B cell (primary cell): ENCODE results near the gene MYMX. TPM values are rescaled to one million over a fixed set of nuclear protein-coding genes. Genes with fewer than 3 reads are reported as not detected.
A peak's percentile ranks its signal among the peaks of the same experiment; 100 is the strongest.

Experiments
- ATAC-seq: fragments of 200-7000 bp; cut with Tn5 transposase; one replicate; pipeline ENCODE4 v1.10.0; 2021; ENCODE audit warnings: low read depth, mild to moderate bottlenecking, moderate number of reproducible peaks, moderate library complexity
- CTCF ChIA-PET: fragments of 350-600 bp; sonication (Branson Sonifier 250); formaldehyde crosslinking; loops from one replicate; lab custom pipeline; 2021; ENCODE audit warnings: antibody characterized with exemption, inconsistent platforms; lab: Charles Lee
- POLR2A ChIA-PET: fragments of 350-600 bp; sonication (Branson Sonifier 250); formaldehyde crosslinking; loops from one replicate; lab custom pipeline; 2021; ENCODE audit warnings: antibody characterized with exemption; lab: Charles Lee
- DNase-seq: peaks from one replicate; pipeline ENCODE4 v3.0.0; 2013
- H2AFZ ChIP-seq: 2 replicates; pipeline ENCODE4 v1.6.1; 2012; ENCODE audit warnings: mild to moderate bottlenecking, low read depth, low read length; ENCODE audit not compliant: insufficient read depth, poor library complexity, severe bottlenecking
- H3K27ac ChIP-seq, 2 donors: 1 replicate in 1 of 2; 2 replicates in 1 of 2; pipeline ENCODE4 v1.5.1; 2012 to 2013; ENCODE audit warnings: low read length in 2 of 2, mild to moderate bottlenecking in 2 of 2, moderate library complexity in 1 of 2
- H3K27me3 ChIP-seq, 4 experiments: fragments of 200-600 bp in 1 of 4; sonication (generic) in 1 of 4; replicated peaks in 1 of 4; 1 replicate in 2 of 4; 2 replicates in 2 of 4; pipeline versions ENCODE4 v1.6.1 to v1.7.0; 2013 to 2016; ENCODE audit warnings: low read length in 3 of 4, mild to moderate bottlenecking in 2 of 4, mixed read lengths in 1 of 4, moderate library complexity in 1 of 4; ENCODE audit not compliant: insufficient read depth in 4 of 4, control insufficient read depth in 3 of 4; ENCODE audit errors: control extremely low read depth in 1 of 4
- H3K36me3 ChIP-seq, 2 experiments: replicated peaks in 1 of 2; 1 replicate in 1 of 2; 2 replicates in 1 of 2; pipeline versions ENCODE4 v1.6.1 to v1.7.1; 2013; ENCODE audit warnings: low read length in 1 of 2; ENCODE audit not compliant: insufficient read depth in 2 of 2, control insufficient read depth in 1 of 2; ENCODE audit errors: control extremely low read depth in 1 of 2, extremely low read depth in 1 of 2
- H3K4me1 ChIP-seq, 2 donors: fragments of 200-600 bp in 1 of 2; sonication (generic) in 1 of 2; 1 replicate in 1 of 2; 2 replicates in 1 of 2; pipeline versions ENCODE4 v1.5.1 to v1.6.1; 2013 to 2017; ENCODE audit warnings: low read length in 2 of 2; ENCODE audit not compliant: control insufficient read depth in 2 of 2, insufficient read depth in 2 of 2
- H3K4me2 ChIP-seq: replicated peaks from 2 replicates; pipeline ENCODE3; 2012; ENCODE audit warnings: mild to moderate bottlenecking, low read depth, low read length; ENCODE audit not compliant: poor library complexity, severe bottlenecking
- H3K4me3 ChIP-seq, 5 experiments: fragments of 200-600 bp in 1 of 5; sonication (generic) in 1 of 5; 1 replicate in 3 of 5; 2 replicates in 2 of 5; pipeline versions ENCODE4 v1.5.1 to v1.7.0; 2011 to 2016; ENCODE audit warnings: low read length in 4 of 5, mild to moderate bottlenecking in 4 of 5, low read depth in 2 of 5, control low read depth in 1 of 5, moderate library complexity in 1 of 5; ENCODE audit not compliant: insufficient read depth in 1 of 5; ENCODE audit errors: control extremely low read depth in 1 of 5, extremely low read depth in 1 of 5
- H3K79me2 ChIP-seq: fragments of 200-600 bp; sonication (generic); one replicate; pipeline ENCODE4 v1.6.0; 2016; ENCODE audit warnings: low read length; ENCODE audit not compliant: control insufficient read depth, insufficient read depth
- H3K9ac ChIP-seq: fragments of 200-600 bp; sonication (generic); 2 replicates; pipeline ENCODE4 v1.6.1; 2017; ENCODE audit warnings: mild to moderate bottlenecking, low read length, moderate library complexity
- H3K9me3 ChIP-seq, 3 donors: one replicate each; pipeline versions ENCODE4 v1.6.1 to v1.7.1; 2013; ENCODE audit warnings: low read length in 2 of 3; ENCODE audit not compliant: control insufficient read depth in 2 of 3, insufficient read depth in 1 of 3; ENCODE audit errors: control extremely low read depth in 1 of 3
- H4K20me1 ChIP-seq: 2 replicates; pipeline ENCODE4 v1.6.0; 2012; ENCODE audit warnings: mild to moderate bottlenecking, low read length; ENCODE audit not compliant: insufficient read depth, control insufficient read depth, poor library complexity, severe bottlenecking
- H3K27ac Mint-ChIP-seq: one replicate; pipeline ENCODE4 v1.8.0; 2021; ENCODE audit warnings: mixed read lengths
- H3K27me3 Mint-ChIP-seq: one replicate; pipeline ENCODE4 v1.8.0; 2021; ENCODE audit warnings: mixed read lengths
- H3K4me1 Mint-ChIP-seq: one replicate; pipeline ENCODE4 v1.8.0; 2021; ENCODE audit warnings: mixed read lengths
- H3K4me3 Mint-ChIP-seq: one replicate; pipeline ENCODE4 v1.8.0; 2021; ENCODE audit warnings: mixed read lengths
- H3K9me3 Mint-ChIP-seq: one replicate; pipeline ENCODE4 v1.8.0; 2022; ENCODE audit warnings: mixed read lengths; ENCODE audit not compliant: insufficient read depth
- CTCF ChIP-seq: fragments of 200-600 bp; IDR thresholded peaks from one replicate; pipeline ENCODE4 v1.8.0; 2022; ENCODE audit warnings: antibody characterized with exemption, mild to moderate bottlenecking
- EZH2 ChIP-seq: IDR thresholded peaks from 2 replicates; pipeline ENCODE4 v1.6.1; 2012; ENCODE audit warnings: borderline replicate concordance, low read depth, mild to moderate bottlenecking, moderate library complexity, low read length; ENCODE audit not compliant: insufficient read depth, poor library complexity, severe bottlenecking
- WGBS: methylation state at CpG from one replicate; pipeline ENCODE4 v1.1.5; 2013; ENCODE audit warnings: missing lambda C conversion rate; ENCODE audit not compliant: insufficient coverage; 5-methylcytosine and 5-hydroxymethylcytosine counted together
- intact Hi-C: fragments of 100-400 bp; cut with micrococcal nuclease; formaldehyde crosslinking; loops from one replicate; pipeline ENCODE4 v1.10.0; 2022
- polyA plus RNA-seq: library from polyadenylated mRNA; depleted of rRNA; stranded (reverse); fragments of >200 nt; gene quantifications from 2 replicates; pipeline ENCODE4 v1.2.3, GENCODE V29; 2012
- total RNA-seq, 2 donors: library from RNA; stranded (reverse); fragments of 120-200 nt in 1 of 2; gene quantifications; 1 replicate in 1 of 2; 2 replicates in 1 of 2; pipeline versions ENCODE4 v1.2.3 to v1.2.4, GENCODE V29; 2013 to 2022

Gene MYMX
- total and polyA plus RNA-seq, 2 donors (not counting 1 experiment from before 2014, with no cell fraction given) = not detected

DNA sequence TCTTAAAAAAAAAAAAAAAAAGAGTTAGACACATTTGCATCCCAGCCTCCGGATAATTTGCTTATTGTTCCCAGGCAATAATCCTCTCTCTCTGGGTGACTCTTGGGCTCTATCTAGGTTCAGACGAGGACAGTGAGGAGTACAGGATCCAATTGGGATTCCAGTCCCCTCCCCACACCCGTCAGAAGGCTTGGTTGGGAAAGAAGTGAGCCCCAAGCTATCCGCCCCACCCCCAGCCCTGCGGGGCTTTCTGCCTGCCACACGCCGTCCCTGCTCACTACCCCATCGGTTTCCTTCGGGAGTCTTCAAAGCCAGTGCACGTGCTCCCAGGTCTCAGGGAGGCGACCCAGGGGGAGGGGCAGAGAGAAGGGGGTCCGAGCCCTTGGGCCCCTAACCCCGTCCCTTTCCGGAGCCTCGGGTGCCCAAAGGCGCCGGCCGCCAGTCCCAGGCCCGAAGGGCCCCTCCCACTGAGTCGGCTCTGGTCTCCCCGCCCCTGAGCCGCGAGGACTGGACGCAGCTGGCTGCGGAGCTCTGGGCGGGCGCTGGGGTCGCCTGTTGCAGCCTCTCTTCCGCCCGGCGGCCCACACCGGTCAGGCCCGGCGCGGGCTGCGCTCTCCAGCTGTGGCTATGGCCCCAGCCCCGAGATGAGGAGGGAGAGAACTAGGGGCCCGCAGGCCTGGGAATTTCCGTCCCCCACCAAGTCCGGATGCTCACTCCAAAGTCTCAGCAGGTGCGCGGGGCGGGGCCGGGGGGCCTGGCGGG, 2.5 kb downstream of the MYMX start:
- H3K4me3 ChIP-seq = peak overlapping the region in 4 of 5 experiments; percentile 45 to 59 (median 54)
- H3K9me3 ChIP-seq = no peaks in the 10 kb centered on the region
- H3K9ac ChIP-seq = peak overlapping the region; percentile 67
- Mint-ChIP-seq H3K27ac (no peak overlapping the region), H3K9me3 (no peaks in the 10 kb centered on the region), H3K27me3 (no peaks in the 10 kb centered on the region), H3K4me1 (peaks cover 36% of the 10 kb centered on the region), H3K4me3 (peak overlapping the region; percentile 85)
- ATAC-seq = peak; percentile 37
- H3K27me3 ChIP-seq = peaks cover 0 to 2% (median 0%) of the 10 kb centered on the region in 4 experiments
- H3K4me1 ChIP-seq = peaks cover 22 to 40% of the 10 kb centered on the region in 2 donors
- TF ChIP-seq CTCF (no peak), EZH2 (no peak)
- CTCF ChIA-PET = interaction anchor here (0.7 to 1.1 kb wide), 3 partner anchors 11 to 94 kb away, joined by 3 read pairs; partner anchors contain the start of gene AARS2
- POLR2A ChIA-PET = interaction anchor here (0.7 to 2.4 kb wide), 4 partner anchors 17 to 45 kb away, joined by 3 to 11 read pairs (median 5); partner anchors contain the start of gene HSP90AB1
- WGBS = 2% methylated on average over 31 of the region's 45 CpGs
- no peaks in the 10 kb centered on the region for H4K20me1 ChIP-seq
- no peaks in the 10 kb centered on the region for H3K79me2 ChIP-seq
- DNase-seq = peak; percentile 68
- H2AFZ ChIP-seq = peak overlapping the region; percentile 87
- no peaks in the 10 kb centered on the region for H3K36me3 ChIP-seq
- peak overlapping the region; percentile 97 for H3K4me2 ChIP-seq
- no peak overlapping the region for H3K27ac ChIP-seq
- intact Hi-C loops = no loop called here
